GM12878 (cell line): Measurements from ENCODE around the gene SNRNP25. TPM values are rescaled to one million over a fixed set of nuclear protein-coding genes. Genes with fewer than 3 reads are reported as not detected.

Source experiments
- ATAC-seq: fragments of 200-7000 bp; cut with Tn5 transposase; 3 replicates; pipeline ENCODE4 v1.9.1; 2020; ENCODE audit warnings: mild to moderate bottlenecking, moderate library complexity
- BruUV-seq: library from RNA; stranded (reverse); fragments of 400-500 nt; replicated peaks from 2 replicates; lab custom pipeline; 2021; lab: Mats Ljungman, UMichigan
- CTCF ChIA-PET: fragments of 300-600 bp; sonication (Branson Sonifier 250); formaldehyde crosslinking; extraction: SDS; loops from one replicate; lab custom pipeline; 2021; ENCODE audit warnings: inconsistent platforms; lab: Yijun Ruan, JAX
- POLR2A ChIA-PET: fragments of 350-600 bp; formaldehyde crosslinking; extraction: SDS; loops from one replicate; lab custom pipeline; 2021; ENCODE audit warnings: inconsistent platforms; lab: Charles Lee
- RAD21 ChIA-PET: fragments of 300-600 bp; sonication (Branson Sonifier 250); formaldehyde crosslinking; loops from one replicate; lab custom pipeline; 2023; ENCODE audit warnings: antibody characterized with exemption; ENCODE audit not compliant: unreplicated experiment; lab: Charles Lee
- SMC1A ChIA-PET: fragments of 300-600 bp; sonication (Branson Sonifier 250); formaldehyde crosslinking; loops from one replicate; lab custom pipeline; 2023; ENCODE audit not compliant: unreplicated experiment, uncharacterized antibody; lab: Charles Lee
- DNase-seq: peaks from one replicate; pipeline ENCODE4 v3.0.0-alpha.2; 2011; ENCODE audit warnings: low read depth, low spot score
- FAIRE-seq: peaks from 3 replicates; lab custom pipeline; 2011; peaks lifted over from hg19 to GRCh38; lab: Jason Lieb, UNC
- H2AFZ ChIP-seq: 2 replicates; pipeline ENCODE4 v1.6.0; 2011; ENCODE audit warnings: low read depth, low read length, control low read depth; ENCODE audit not compliant: control insufficient read depth
- H3K27ac ChIP-seq: 2 replicates; pipeline ENCODE4 v1.5.1; 2011; ENCODE audit warnings: control low read depth; ENCODE audit not compliant: control insufficient read depth, insufficient read depth
- H3K27me3 ChIP-seq, 2 experiments: replicated peaks in 1 of 2; 2 replicates each; pipeline versions ENCODE4 v1.6.0 to v1.6.1; 2011; ENCODE audit warnings: low read length in 1 of 2; ENCODE audit not compliant: control insufficient read depth in 2 of 2, insufficient read depth in 2 of 2
- H3K36me3 ChIP-seq, 2 experiments: 2 replicates each; pipeline ENCODE4 v1.5.1; 2011; ENCODE audit warnings: low read length in 1 of 2; ENCODE audit not compliant: control insufficient read depth in 2 of 2, insufficient read depth in 2 of 2
- H3K4me1 ChIP-seq: 2 replicates; pipeline ENCODE4 v1.6.1; 2011; ENCODE audit warnings: mild to moderate bottlenecking, low read length, moderate library complexity, mixed read lengths; ENCODE audit not compliant: control insufficient read depth, insufficient read depth
- H3K4me2 ChIP-seq: 2 replicates; pipeline ENCODE4 v1.6.0; 2011; ENCODE audit warnings: control low read depth; ENCODE audit not compliant: control insufficient read depth, insufficient read depth
- H3K4me3 ChIP-seq: fragments of 200-600 bp; sonication (generic); 2 replicates; pipeline ENCODE4 v1.5.1; 2016
- H3K79me2 ChIP-seq: 2 replicates; pipeline ENCODE4 v1.6.0; 2011; ENCODE audit warnings: low read length; ENCODE audit not compliant: control insufficient read depth, insufficient read depth
- H3K9ac ChIP-seq: 2 replicates; pipeline ENCODE4 v1.8.0; 2011; ENCODE audit warnings: low read length, control low read depth, mixed read lengths; ENCODE audit not compliant: control insufficient read depth, insufficient read depth
- H3K9me3 ChIP-seq: replicated peaks from 3 replicates; pipeline ENCODE4 v1.5.1; 2011; ENCODE audit warnings: mild to moderate bottlenecking, low read length; ENCODE audit not compliant: control insufficient read depth, insufficient read depth
- H4K20me1 ChIP-seq: 2 replicates; pipeline ENCODE4 v1.6.0; 2011; ENCODE audit not compliant: control insufficient read depth, insufficient read depth
- BCL11A ChIP-seq: IDR thresholded peaks from 2 replicates; pipeline ENCODE4 v1.6.1; 2011; ENCODE audit warnings: low read depth, low read length
- BHLHE40 ChIP-seq, 2 experiments: fragments of 450-650 bp in 1 of 2; IDR thresholded peaks; 2 replicates each; pipeline ENCODE4 v1.6.1; 2011 to 2017; ENCODE audit warnings: low read depth in 2 of 2, borderline replicate concordance in 1 of 2, improper control_type of control experiment in 1 of 2, low read length in 1 of 2, mild to moderate bottlenecking in 1 of 2
- BRCA1 ChIP-seq: IDR thresholded peaks from 2 replicates; pipeline ENCODE4 v1.6.1; 2011; ENCODE audit warnings: low read depth, low read length, improper control_type of control experiment
- CBX3 ChIP-seq: fragments of 200-600 bp; sonication (generic); IDR thresholded peaks from 2 replicates; pipeline ENCODE4 v1.6.1; 2016; ENCODE audit warnings: low read depth, borderline replicate concordance
- CBX5 ChIP-seq: sonication (generic); IDR thresholded peaks from 2 replicates; pipeline ENCODE4 v1.6.1; 2016; ENCODE audit warnings: low read depth, moderate library complexity, mild to moderate bottlenecking, inconsistent platforms
- EP300 ChIP-seq, 2 experiments: fragments of 150-350 bp in 1 of 2; IDR thresholded peaks; 2 replicates each; pipeline ENCODE4 v1.6.1; 2011 to 2012; ENCODE audit warnings: low read depth in 2 of 2, low read length in 2 of 2, borderline replicate concordance in 1 of 2, improper control_type of control experiment in 1 of 2, inconsistent platforms in 1 of 2; ENCODE audit not compliant: control insufficient read depth in 1 of 2
- ETV6 ChIP-seq, 2 experiments: fragments of 450-650 bp in 1 of 2; IDR thresholded peaks in 1 of 2; conservative IDR thresholded peaks in 1 of 2; 2 replicates each; pipeline ENCODE4 v1.6.1; 2014; ENCODE audit warnings: antibody characterized with exemption in 1 of 2, borderline replicate concordance in 1 of 2, low read depth in 1 of 2, mild to moderate bottlenecking in 1 of 2, moderate library complexity in 1 of 2
- FOXK2 ChIP-seq: fragments of 450-650 bp; IDR thresholded peaks from 2 replicates; pipeline ENCODE4 v1.6.1; 2017; ENCODE audit warnings: mild to moderate bottlenecking, moderate library complexity
- POLR2AphosphoS2 ChIP-seq: IDR thresholded peaks from 2 replicates; pipeline ENCODE4 v1.6.1; 2011; ENCODE audit warnings: low read depth, mild to moderate bottlenecking, low read length, improper control_type of control experiment, moderate library complexity
- SMAD5 ChIP-seq: IDR thresholded peaks from 2 replicates; pipeline ENCODE4 v1.6.1; 2016; ENCODE audit warnings: antibody characterized with exemption, low read depth
- SPI1 ChIP-seq: IDR thresholded peaks from 2 replicates; pipeline ENCODE4 v1.6.1; 2011; ENCODE audit warnings: low read depth, mild to moderate bottlenecking, low read length, moderate library complexity, borderline replicate concordance; ENCODE audit not compliant: insufficient read depth
- ZNF217 ChIP-seq: fragments of 450-650 bp; IDR thresholded peaks from 2 replicates; pipeline ENCODE4 v1.6.1; 2017; ENCODE audit warnings: antibody characterized with exemption, mild to moderate bottlenecking
- WGBS: methylation state at CpG from one replicate; pipeline ENCODE4 v1.1.6; 2016; ENCODE audit warnings: low lambda C conversion rate; ENCODE audit not compliant: insufficient replicate concordance, insufficient coverage; ENCODE audit errors: missing lambda C conversion rate; 5-methylcytosine and 5-hydroxymethylcytosine counted together
- in situ Hi-C: fragments of 300-500 bp; cut with MboI; formaldehyde crosslinking; loops from 9 replicates; pipeline ENCODE4 v1.14.3; 2018; ENCODE audit warnings: mixed read lengths
- intact Hi-C: fragments of 100-400 bp; cut with micrococcal nuclease; formaldehyde crosslinking; loops from one replicate; pipeline ENCODE4 v1.14.2; 2022; ENCODE audit not compliant: unreplicated experiment
- polyA plus RNA-seq, 11 experiments: library from polyadenylated mRNA; depleted of rRNA in 4 of 11; unstranded in 6 of 11; stranded (reverse) in 5 of 11; fragments of >200 nt; fragmentation: Nextera tagmentation in 4 of 11; fragmentation: Illumina TruSeq in 1 of 11; extraction: Ambion mirVana in 4 of 11; extraction: Trizol in 1 of 11; gene quantifications; 1 replicate in 1 of 11; 2 replicates in 10 of 11; pipeline versions ENCODE4 v1.2.1 to v1.2.3, GENCODE V29; 2011 to 2016; ENCODE audit warnings: inconsistent platforms in 2 of 11, missing spikeins in 2 of 11, low read depth in 1 of 11
- total RNA-seq, 4 experiments: library from RNA; depleted of rRNA in 3 of 4; stranded (reverse); fragments of >200 nt in 3 of 4; fragmentation: Illumina TruSeq in 1 of 4; extraction: Trizol in 1 of 4; gene quantifications; 2 replicates each; pipeline versions ENCODE4 v1.2.1 to v1.2.3, GENCODE V29; 2013 to 2021
- TF ChIP-seq, protein P1 (sequence below): IDR thresholded peaks from 2 replicates; pipeline ENCODE4 v1.6.1; 2012; ENCODE audit warnings: low read depth, low read length, improper control_type of control experiment
- TF ChIP-seq, protein P2 (sequence below): IDR thresholded peaks from 2 replicates; pipeline ENCODE4 v1.6.1; 2012; ENCODE audit warnings: low read depth, low read length, improper control_type of control experiment

SNRNP25 gene
- total and polyA plus RNA-seq, 10 of the 15 experiments (the other 5 are each of a cell fraction or from before 2014, with no cell fraction given): 40.9 to 138 (median 67.2) TPM

DNA sequence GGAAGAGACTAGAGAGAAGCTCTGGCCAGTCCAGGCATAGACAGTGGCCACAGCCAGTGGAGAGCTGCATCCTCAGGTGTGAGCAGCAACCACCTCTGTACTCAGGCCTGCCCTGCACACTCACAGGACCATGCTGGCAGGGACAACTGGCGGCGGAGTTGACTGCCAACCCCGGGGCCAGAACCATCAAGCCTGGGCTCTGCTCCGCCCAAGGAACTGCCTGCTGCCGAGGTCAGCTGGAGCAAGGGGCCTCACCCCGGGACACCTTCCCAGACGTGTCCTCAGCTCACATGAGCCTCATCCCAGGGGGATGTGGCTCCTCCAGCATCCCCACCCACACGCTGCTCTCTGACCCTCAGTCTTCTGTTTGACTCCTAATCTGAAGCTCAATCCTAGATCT, 15.6 kb downstream of the SNRNP25 start:
- Histone ChIP-seq H3K4me1 (no peaks in the 10 kb centered on the region), H3K27ac (no peak overlapping the region), H2AFZ (no peak overlapping the region), H3K9ac (no peak overlapping the region), H3K4me3 (no peak overlapping the region), H3K9me3 (no peaks in the 10 kb centered on the region), H3K36me3 (no peaks in the 10 kb centered on the region), H3K27me3 (peaks cover 4 to 12% of the 10 kb centered on the region in 2 experiments; a peak in 3 of 4 replicates), H4K20me1 (no peaks in the 10 kb centered on the region), H3K4me2 (no peak overlapping the region), H3K79me2 (no peaks in the 10 kb centered on the region)
- TF ChIP-seq CBX3 (no peak), CBX5 (no peak), SPI1 (no peak), ETV6 (conservative IDR thresholded peaks at IDR 0.05 in 1 of 2, IDR thresholded peaks at IDR 0.05 in 1 of 2; ENCODE audit: borderline replicate concordance in 1 of 2, low read depth in 1 of 2) (no peak)
- DNase-seq (no peak), FAIRE-seq (no peak), ATAC-seq (no peak)
- ChIA-PET RAD21 (interaction anchor here (1.2 to 1.3 kb wide), 2 partner anchors 16 to 28 kb away, joined by 3 to 4 read pairs; no protein-coding TSS in a partner anchor), CTCF (interaction anchor here (0.5 to 14.2 kb wide), 3 partner anchors 9 to 318 kb away, joined by 3 to 319 read pairs (median 36); partner anchors contain the start of gene MPG), SMC1A (no interaction called here), POLR2A (interaction anchor here (0.6 to 1.0 kb wide), 2 partner anchors 9 to 165 kb away, joined by 3 to 4 read pairs; partner anchors contain the start of gene MPG)
- in situ Hi-C loops (no loop called here), intact Hi-C loops (no loop called here)
- WGBS: 33% methylated on average over 8 of the region's 8 CpGs
- BruUV-seq: no TSS peak

DNA sequence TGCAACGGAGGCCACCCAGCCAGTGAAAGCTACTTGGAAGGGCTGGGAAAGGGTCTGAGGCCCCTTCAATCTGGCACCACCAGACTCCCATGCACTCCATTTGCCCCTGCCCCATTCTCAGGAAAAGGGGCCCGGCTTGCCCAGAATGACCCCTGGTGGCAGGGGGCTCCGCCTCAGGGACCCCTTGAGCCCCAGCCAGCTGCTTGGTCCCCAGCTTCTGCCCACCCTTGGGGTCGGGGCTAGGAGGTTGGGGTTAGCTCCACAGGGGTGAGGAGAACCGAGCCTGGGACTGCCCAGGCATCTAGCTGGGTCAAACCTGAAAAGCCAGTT, 17.5 kb downstream of the SNRNP25 start:
- Histone ChIP-seq H3K36me3 (no peaks in the 10 kb centered on the region), H3K9ac (no peak overlapping the region), H3K4me3 (no peak overlapping the region), H3K4me1 (peaks cover 3% of the 10 kb centered on the region), H3K27ac (no peak overlapping the region), H3K9me3 (no peaks in the 10 kb centered on the region), H3K4me2 (no peak overlapping the region), H3K79me2 (no peaks in the 10 kb centered on the region), H2AFZ (no peak overlapping the region), H3K27me3 (peaks cover 4 to 12% of the 10 kb centered on the region in 2 experiments; a peak in 3 of 4 replicates), H4K20me1 (no peaks in the 10 kb centered on the region; the same call in 1 of the 2 replicates)
- ChIA-PET SMC1A (interaction anchor here (1.6 kb wide), 1 partner anchor 13 kb away, joined by 3 read pairs; no protein-coding TSS in a partner anchor), CTCF (interaction anchor here (14.2 kb wide), 1 partner anchor 25 kb away, joined by 319 read pairs; no protein-coding TSS in a partner anchor), POLR2A (no interaction called here), RAD21 (interaction anchor here (1.3 kb wide), 1 partner anchor 26 kb away, joined by 6 read pairs; no protein-coding TSS in a partner anchor)
- 34% methylated on average over 5 of the region's 5 CpGs for whole genome bisulfite sequencing
- ATAC-seq (no peak), DNase-seq (no peak), FAIRE-seq (no peak)
- no TSS peak for BruUV-seq
- intact Hi-C loops (no loop called here), in situ Hi-C loops (no loop called here)
- no peak for TF ChIP-seq FOXK2
- TF ChIP-seq BRCA1: no peak
- TF ChIP-seq BHLHE40 (IDR thresholded peaks at IDR 0.05; ENCODE audit: borderline replicate concordance in 1 of 2, low read depth in 2 of 2, low read length in 1 of 2): no peak
- TF ChIP-seq ZNF217: no peak
- TF ChIP-seq SMAD5: no peak
- TF ChIP-seq, protein P1, sequence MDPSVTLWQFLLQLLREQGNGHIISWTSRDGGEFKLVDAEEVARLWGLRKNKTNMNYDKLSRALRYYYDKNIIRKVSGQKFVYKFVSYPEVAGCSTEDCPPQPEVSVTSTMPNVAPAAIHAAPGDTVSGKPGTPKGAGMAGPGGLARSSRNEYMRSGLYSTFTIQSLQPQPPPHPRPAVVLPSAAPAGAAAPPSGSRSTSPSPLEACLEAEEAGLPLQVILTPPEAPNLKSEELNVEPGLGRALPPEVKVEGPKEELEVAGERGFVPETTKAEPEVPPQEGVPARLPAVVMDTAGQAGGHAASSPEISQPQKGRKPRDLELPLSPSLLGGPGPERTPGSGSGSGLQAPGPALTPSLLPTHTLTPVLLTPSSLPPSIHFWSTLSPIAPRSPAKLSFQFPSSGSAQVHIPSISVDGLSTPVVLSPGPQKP: no peak
- TF ChIP-seq, protein P2, sequence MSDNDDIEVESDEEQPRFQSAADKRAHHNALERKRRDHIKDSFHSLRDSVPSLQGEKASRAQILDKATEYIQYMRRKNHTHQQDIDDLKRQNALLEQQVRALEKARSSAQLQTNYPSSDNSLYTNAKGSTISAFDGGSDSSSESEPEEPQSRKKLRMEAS: no peak
- TF ChIP-seq BCL11A: no peak
- TF ChIP-seq EP300 (IDR thresholded peaks at IDR 0.05; ENCODE audit: borderline replicate concordance in 1 of 2, control insufficient read depth in 1 of 2, low read depth in 2 of 2, low read length in 2 of 2): no peak
- no peak for TF ChIP-seq POLR2AphosphoS2
